ENCODE measurements around the gene GOLGA8S.
"Not testable (repeated sequence)": the region's sequence is repeated elsewhere in the genome, so short reads cannot be mapped to it uniquely, and the experiment has no call there.

Gene GOLGA8S

DNA sequence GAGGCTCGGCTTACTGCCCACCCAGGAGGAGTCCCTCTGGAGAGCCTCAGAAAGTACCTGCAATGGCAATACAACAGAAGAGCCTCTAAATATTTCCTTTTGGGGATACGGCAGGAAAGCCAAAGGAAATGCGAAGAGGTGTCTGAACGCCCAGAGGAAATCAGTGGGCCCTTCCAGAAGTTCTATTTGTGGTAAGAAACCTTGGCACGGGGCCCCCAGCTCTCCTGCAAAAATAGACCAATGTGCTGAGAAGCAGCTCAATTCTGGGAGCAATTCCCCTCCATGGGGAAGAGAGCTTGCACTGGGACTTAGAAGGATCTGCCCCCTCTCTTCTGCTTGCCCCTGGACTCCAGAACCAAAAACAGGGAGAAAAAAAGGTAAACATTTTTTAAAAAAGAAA is 44.7 kb downstream of the GOLGA8S start:
- not testable (repeated sequence) for DNase-seq

DNA sequence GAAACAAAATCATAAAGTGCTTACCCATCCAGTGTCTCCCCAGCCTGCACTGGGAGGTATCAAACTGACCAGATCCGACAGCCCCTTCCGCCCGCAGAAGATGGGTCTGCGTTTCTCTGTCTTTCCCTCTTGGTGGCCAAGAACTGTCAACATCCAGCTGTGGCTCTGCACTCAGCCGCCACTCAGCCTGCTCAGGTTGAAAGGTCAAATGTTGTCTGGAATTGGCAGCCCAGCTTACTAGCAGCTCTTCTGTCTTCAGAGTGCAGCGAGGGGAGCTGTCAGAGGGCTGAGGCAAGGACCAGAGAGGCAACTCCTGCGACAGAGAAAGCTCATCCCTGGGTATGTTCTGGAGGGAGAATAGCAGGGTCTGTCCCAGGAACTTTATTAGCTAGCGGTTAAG is 47.1 kb downstream of the GOLGA8S start:
- DNase-seq: no peak

DNA sequence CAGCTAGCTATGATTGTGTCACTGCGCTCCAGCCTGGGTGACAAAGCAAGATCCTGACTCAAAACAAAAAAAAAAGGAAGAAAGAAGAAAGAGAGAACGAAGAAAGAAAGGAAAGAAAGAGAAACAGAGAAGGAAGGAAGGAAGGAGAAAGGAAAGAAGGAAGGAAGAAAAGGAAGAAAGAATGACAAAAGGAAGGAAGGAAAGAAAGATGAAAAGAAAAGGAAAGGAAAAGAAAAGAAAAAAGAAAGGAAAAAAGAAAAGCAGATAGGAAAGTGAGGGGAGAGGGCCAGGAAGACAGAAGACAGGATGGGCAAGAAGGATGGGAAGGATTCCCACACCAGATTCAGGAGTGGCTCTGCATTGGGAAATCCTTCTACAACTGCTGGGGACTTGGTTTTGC is 47.6 kb downstream of the GOLGA8S start:
- DNase-seq: no peak

DNA sequence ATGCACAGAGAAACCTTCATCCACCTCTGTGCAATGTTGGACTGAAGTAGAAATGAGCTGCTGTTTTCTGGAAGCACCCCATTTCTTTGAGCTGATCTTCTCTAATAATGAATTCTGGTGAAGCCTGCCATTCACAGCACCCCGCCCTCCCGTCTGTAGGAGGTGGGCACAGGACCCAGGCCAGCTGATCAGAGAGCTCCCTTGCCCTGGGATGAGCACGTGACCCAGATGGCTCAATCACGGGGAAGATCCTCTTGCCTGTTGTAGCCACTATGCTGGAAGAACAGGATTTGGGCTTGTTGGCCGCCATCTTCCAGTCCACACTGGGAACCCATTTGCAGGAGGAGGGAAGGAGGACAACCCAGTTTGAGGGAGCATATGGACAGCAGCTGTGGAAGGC is 48.0 kb downstream of the GOLGA8S start:
- no peak for DNase-seq

DNA sequence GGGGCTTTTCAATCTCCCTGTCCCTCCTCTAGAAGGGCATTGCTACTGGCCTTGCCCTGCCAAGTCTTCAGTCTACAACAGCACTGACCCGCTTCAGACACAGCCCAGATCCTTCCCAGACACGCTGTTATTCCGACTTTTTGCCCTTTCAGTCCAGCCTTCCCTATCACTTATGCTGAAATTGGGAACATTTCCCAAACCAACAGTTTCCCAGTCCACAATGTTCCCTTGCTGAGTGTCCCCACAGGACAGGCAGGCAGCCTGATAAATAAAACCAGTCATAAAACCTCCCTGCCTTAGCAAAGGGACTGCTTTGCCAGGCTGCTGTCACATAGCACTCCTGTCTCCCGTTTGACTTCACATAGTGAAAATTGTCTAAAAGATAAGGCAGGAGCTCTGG is 49.0 kb downstream of the GOLGA8S start:
- DNase-seq: no peak

DNA sequence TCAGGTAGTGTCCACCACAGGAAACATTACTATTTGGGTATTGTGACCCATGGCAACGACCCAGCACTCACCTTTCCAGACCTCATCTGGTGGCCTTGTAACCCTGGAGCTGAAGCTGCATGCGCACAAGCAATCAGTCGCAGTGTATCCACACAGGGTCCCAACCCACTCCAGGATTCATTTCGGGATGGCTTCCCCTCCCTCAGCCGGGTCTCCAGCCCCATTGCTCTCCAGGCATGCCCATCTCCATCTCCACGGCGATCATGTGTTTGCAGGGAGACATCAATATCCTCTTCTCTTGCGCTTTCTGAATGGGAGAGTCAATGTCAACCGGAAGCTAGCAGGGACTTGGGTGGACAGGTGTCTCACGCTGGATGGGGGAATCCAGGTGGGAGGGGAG is 57.3 kb downstream of the GOLGA8S start:
- no peak for DNase-seq

DNA sequence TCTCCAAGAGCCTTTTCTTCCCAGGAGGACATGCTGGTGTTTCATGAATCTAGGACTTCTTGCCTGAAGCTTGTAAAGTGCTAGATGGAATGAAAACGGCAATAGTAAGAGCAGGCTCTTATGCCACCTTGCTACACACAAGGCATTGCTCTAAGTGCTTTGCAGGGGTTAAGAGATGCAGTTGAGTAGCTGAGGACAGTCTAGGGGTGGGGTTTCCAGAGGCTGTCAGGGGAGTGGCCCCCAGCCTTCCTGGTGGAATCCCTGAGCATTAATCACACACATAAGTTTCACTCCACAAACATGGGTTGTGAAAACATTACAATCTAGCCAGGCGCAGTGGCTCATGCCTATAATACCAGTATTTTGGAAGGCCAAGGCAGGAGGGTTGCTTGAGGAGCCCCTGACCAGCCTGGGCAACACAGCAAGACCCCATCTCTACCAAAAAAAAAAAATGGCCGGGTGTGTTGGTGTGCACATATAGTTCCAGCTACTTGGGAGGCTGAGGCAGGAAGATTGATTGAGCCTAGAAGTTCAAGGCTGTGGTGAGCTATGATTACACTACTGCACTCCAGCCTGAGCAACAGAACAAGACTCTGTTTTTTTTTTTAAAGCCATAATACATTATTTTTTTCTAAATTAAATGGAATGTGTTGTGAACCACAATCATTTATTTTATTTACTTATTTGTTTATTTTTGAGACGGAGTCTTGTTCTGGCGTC is 58.5 kb downstream of the GOLGA8S start:
- DNase-seq: not testable (repeated sequence)

Data from activated gamma-delta T cell (primary cell).